Body of pancreas (tissue), 4 donors: ENCODE data around the gene RPS26. TPM values are rescaled to one million over a fixed set of nuclear protein-coding genes. Genes with fewer than 3 reads are reported as not detected.

Experiments
- ATAC-seq: fragments of 150-250 bp; one replicate; pipeline ENCODE4 v1.9.1; 2016
- DNase-seq, 4 donors: peaks; one replicate each; pipeline ENCODE4 v3.0.0-alpha.2; 2019
- H3K27ac ChIP-seq, 4 donors: fragments of 200-600 bp; sonication (generic); 1 replicate in 3 of 4; 2 replicates in 1 of 4; pipeline versions ENCODE4 v1.5.1 to v1.6.1; 2016 to 2019; ENCODE audit warnings: mild to moderate bottlenecking in 1 of 4, mixed read lengths in 1 of 4, moderate library complexity in 1 of 4
- H3K27me3 ChIP-seq, 2 donors: fragments of 200-600 bp; sonication (generic); one replicate each; pipeline ENCODE4 v1.6.0; 2016; ENCODE audit warnings: mild to moderate bottlenecking in 1 of 2
- H3K36me3 ChIP-seq, 2 donors: fragments of 200-600 bp; sonication (generic); replicated peaks in 1 of 2; 2 replicates each; pipeline ENCODE4 v1.5.1; 2016; ENCODE audit warnings: low read depth in 2 of 2; ENCODE audit not compliant: insufficient read depth in 1 of 2
- H3K4me1 ChIP-seq: fragments of 200-600 bp; sonication (generic); one replicate; pipeline ENCODE4 v1.6.0; 2016
- H3K4me3 ChIP-seq, 2 donors: fragments of 200-600 bp; sonication (generic); 1 replicate in 1 of 2; 2 replicates in 1 of 2; pipeline ENCODE4 v1.5.1; 2016 to 2019
- H3K9me3 ChIP-seq, 3 donors: fragments of 200-600 bp; sonication (generic); 1 replicate in 2 of 3; 2 replicates in 1 of 3; pipeline ENCODE4 v1.5.1; 2016
- CTCF ChIP-seq, 7 experiments: fragments of 450-650 bp in 4 of 7; fragments of 200-600 bp in 3 of 7; sonication (generic) in 3 of 7; IDR thresholded peaks; one replicate each; pipeline ENCODE4 v1.5.1; 2016 to 2019; ENCODE audit warnings: antibody characterized with exemption in 7 of 7
- POLR2A ChIP-seq, 3 donors: fragments of 450-650 bp; IDR thresholded peaks; one replicate each; pipeline ENCODE4 v1.6.1; 2016; ENCODE audit warnings: antibody characterized with exemption in 3 of 3, mild to moderate bottlenecking in 2 of 3
- WGBS, 2 donors: methylation state at CpG; one replicate each; pipeline ENCODE4 v1.1.5; 2017; 5-methylcytosine and 5-hydroxymethylcytosine counted together
- intact Hi-C: fragments of 100-400 bp; cut with DNase I; formaldehyde crosslinking; loops from one replicate; pipeline ENCODE4 v1.15.1; 2023
- total RNA-seq, 2 donors: library from RNA; depleted of rRNA; stranded (reverse); fragments of >200 nt; gene quantifications; one replicate each; pipeline ENCODE4 v1.1.0, GENCODE V29; 2016

RPS26 gene
- total RNA-seq, 2 donors from 2014 or later = 215 to 405 TPM

- intact Hi-C loops = loop anchor here (10.0 kb wide), 1 partner anchor 287 kb away; the partner anchor contains the start of gene GDF11
- peaks cover 0 to 3% of the 10 kb centered on the region in 2 donors for H3K36me3 ChIP-seq
- ATAC-seq = no peak
- H3K27me3 ChIP-seq = no peaks in the 10 kb centered on the region
- DNase-seq = no peak
- 77 to 83% methylated on average over 1 of the region's 1 CpG for WGBS, 2 donors
- H3K9me3 ChIP-seq = no peaks in the 10 kb centered on the region
- no peaks in the 10 kb centered on the region for H3K4me1 ChIP-seq
- H3K4me3 ChIP-seq = no peak overlapping the region
- H3K27ac ChIP-seq = no peak overlapping the region
- TF ChIP-seq POLR2A (IDR thresholded peaks at IDR 0.05) (no peak), CTCF (IDR thresholded peaks at IDR 0.05) (no peak)
Observed at GRCh38 chr12:56031987-56032386, 9.7 kb upstream of the RPS26 start.

- peaks cover 0 to 3% of the 10 kb centered on the region in 2 donors for H3K36me3 ChIP-seq
Observed at GRCh38 chr12:56034586-56035332, 7.0 kb upstream of the RPS26 start.

GRCh38 chr12:56037161-56037560 lies 4.6 kb upstream of the RPS26 start:
- Histone ChIP-seq H3K36me3 (peaks cover 0 to 3% of the 10 kb centered on the region in 2 donors), H3K9me3 (no peaks in the 10 kb centered on the region)
- 62 to 74% methylated on average over 2 of the region's 2 CpGs for WGBS, 2 donors

More at GRCh38 chr12:56034586-56035332, 7.0 kb upstream of the RPS26 start:
- ATAC-seq (no peak), DNase-seq (no peak)
- H3K27me3 ChIP-seq = no peaks in the 10 kb centered on the region
- 71 to 82% methylated on average over 16 to 20 of the region's 21 CpGs for WGBS, 2 donors
- no peaks in the 10 kb centered on the region for H3K4me1 ChIP-seq
- intact Hi-C loops = loop anchor here (10.0 kb wide), 1 partner anchor 290 kb away; the partner anchor contains the start of gene GDF11
- H3K9me3 ChIP-seq = no peaks in the 10 kb centered on the region
- H3K27ac ChIP-seq = no peak overlapping the region
- TF ChIP-seq POLR2A (IDR thresholded peaks at IDR 0.05) (no peak), CTCF (IDR thresholded peaks at IDR 0.05) (no peak)
- H3K4me3 ChIP-seq = no peak overlapping the region

GRCh38 chr12:56038022-56038655 lies 3.6 kb upstream of the RPS26 start:
- intact Hi-C loops = loop anchor here (10.0 kb wide), 1 partner anchor 293 kb away; the partner anchor contains the start of gene GDF11
- Histone ChIP-seq H3K4me3 (no peak overlapping the region), H3K4me1 (peaks cover 15% of the 10 kb centered on the region), H3K27ac (no peak overlapping the region), H3K9me3 (no peaks in the 10 kb centered on the region), H3K36me3 (no peaks in the 10 kb centered on the region), H3K27me3 (no peaks in the 10 kb centered on the region)
- WGBS, 2 donors = 49 to 51% methylated on average over 2 of the region's 2 CpGs
- no peak for ATAC-seq
- no peak for TF ChIP-seq POLR2A (IDR thresholded peaks at IDR 0.05)
- TF ChIP-seq CTCF (IDR thresholded peaks at IDR 0.05) = no peak
- no peak for DNase-seq

More at GRCh38 chr12:56037161-56037560, 4.6 kb upstream of the RPS26 start:
- DNase-seq (no peak), ATAC-seq (no peak)
- Histone ChIP-seq H3K27ac (no peak overlapping the region), H3K4me3 (no peak overlapping the region), H3K27me3 (no peaks in the 10 kb centered on the region), H3K4me1 (peaks cover 9% of the 10 kb centered on the region)
- no peak for TF ChIP-seq POLR2A (IDR thresholded peaks at IDR 0.05)
- TF ChIP-seq CTCF (IDR thresholded peaks at IDR 0.05) = no peak
- intact Hi-C loops = loop anchor here (10.0 kb wide), 1 partner anchor 292 kb away; the partner anchor contains the start of gene GDF11
